ENCODE results near the gene FBXO28. TPM values are rescaled to one million over a fixed set of nuclear protein-coding genes. Genes with fewer than 3 reads are reported as not detected.

Gene FBXO28
- total RNA-seq, 2 donors from 2014 or later, result 20.7 to 41.9 TPM

DNA sequence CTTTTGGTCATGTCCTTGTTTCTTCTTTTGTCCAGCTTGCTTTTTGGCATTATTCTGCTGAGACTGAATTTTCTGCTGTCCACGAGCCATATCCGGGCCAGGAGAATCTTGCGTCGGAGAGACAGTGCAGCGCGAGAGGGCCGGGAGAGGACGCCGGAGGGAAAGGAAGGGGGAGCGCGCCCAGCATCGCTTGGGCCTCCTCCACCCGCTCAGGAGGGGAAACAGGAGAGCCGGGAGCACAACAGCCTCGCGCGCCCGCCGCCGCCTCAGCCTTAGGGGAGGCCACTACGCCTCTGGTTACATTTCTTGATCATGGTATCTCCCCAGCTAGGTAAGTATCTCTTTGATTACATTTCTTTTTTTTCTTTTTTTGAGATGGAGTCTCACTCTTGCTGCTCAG lies 61.7 kb downstream of the FBXO28 start:
- Histone ChIP-seq H3K4me3 (peak overlapping the region; percentile 14), H3K4me1 (ENCODE audit: control insufficient read depth in 1 of 2, low read depth in 2 of 2) (no peaks in the 10 kb centered on the region), H3K36me3 (no peaks in the 10 kb centered on the region), H3K27me3 (replicated peaks; ENCODE audit: insufficient read depth) (no peaks in the 10 kb centered on the region), H3K27ac (no peak overlapping the region), H3K9me3 (no peaks in the 10 kb centered on the region)
- DNase-seq (ENCODE audit: low spot score) (no peak), ATAC-seq (ENCODE audit: insufficient number of reproducible peaks, low FRiP score, low read depth) (no peak)
- TF ChIP-seq, protein P1, sequence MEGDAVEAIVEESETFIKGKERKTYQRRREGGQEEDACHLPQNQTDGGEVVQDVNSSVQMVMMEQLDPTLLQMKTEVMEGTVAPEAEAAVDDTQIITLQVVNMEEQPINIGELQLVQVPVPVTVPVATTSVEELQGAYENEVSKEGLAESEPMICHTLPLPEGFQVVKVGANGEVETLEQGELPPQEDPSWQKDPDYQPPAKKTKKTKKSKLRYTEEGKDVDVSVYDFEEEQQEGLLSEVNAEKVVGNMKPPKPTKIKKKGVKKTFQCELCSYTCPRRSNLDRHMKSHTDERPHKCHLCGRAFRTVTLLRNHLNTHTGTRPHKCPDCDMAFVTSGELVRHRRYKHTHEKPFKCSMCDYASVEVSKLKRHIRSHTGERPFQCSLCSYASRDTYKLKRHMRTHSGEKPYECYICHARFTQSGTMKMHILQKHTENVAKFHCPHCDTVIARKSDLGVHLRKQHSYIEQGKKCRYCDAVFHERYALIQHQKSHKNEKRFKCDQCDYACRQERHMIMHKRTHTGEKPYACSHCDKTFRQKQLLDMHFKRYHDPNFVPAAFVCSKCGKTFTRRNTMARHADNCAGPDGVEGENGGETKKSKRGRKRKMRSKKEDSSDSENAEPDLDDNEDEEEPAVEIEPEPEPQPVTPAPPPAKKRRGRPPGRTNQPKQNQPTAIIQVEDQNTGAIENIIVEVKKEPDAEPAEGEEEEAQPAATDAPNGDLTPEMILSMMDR (IDR thresholded peaks at IDR 0.05), result no peak

- Histone ChIP-seq H3K27me3 (replicated peaks; ENCODE audit: insufficient read depth) (no peaks in the 10 kb centered on the region), H3K4me1 (ENCODE audit: control insufficient read depth in 1 of 2, low read depth in 2 of 2) (peaks cover 5% of the 10 kb centered on the region in 2 donors), H3K27ac (no peak overlapping the region), H3K4me3 (no peak overlapping the region), H3K9me3 (no peaks in the 10 kb centered on the region), H3K36me3 (no peaks in the 10 kb centered on the region)
- ATAC-seq (ENCODE audit: insufficient number of reproducible peaks, low FRiP score, low read depth) (no peak), DNase-seq (ENCODE audit: low spot score) (no peak)
- TF ChIP-seq, protein P1 (IDR thresholded peaks at IDR 0.05), result no peak
These were observed 63.6 kb downstream of the FBXO28 start for GRCh38 chr1:224177356-224177999.

DNA sequence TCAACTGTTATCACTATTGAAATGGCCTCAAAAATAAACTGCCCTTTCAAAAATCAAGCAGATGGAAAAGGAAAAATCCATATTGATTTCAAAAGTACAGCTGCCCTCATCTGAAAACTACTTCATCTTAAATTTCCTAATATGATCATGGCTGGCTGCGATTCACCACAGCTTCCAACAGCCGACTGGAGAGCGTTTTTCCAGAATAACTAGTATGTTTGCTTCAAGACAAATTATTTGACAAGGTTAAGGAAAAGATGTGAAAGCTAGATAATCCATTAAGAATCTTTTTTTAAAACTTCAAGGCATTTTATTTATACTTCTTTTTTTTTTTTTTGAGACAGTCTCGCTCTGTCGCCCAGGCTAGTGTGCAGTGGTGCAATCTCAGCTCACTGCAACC lies 65.0 kb downstream of the FBXO28 start:
- Histone ChIP-seq H3K27me3 (replicated peaks; ENCODE audit: insufficient read depth) (no peaks in the 10 kb centered on the region), H3K27ac (no peak overlapping the region), H3K9me3 (no peaks in the 10 kb centered on the region), H3K36me3 (no peaks in the 10 kb centered on the region), H3K4me3 (no peak overlapping the region), H3K4me1 (ENCODE audit: control insufficient read depth in 1 of 2, low read depth in 2 of 2) (peaks cover 5 to 7% of the 10 kb centered on the region in 2 donors)
- DNase-seq (ENCODE audit: low spot score) (no peak), ATAC-seq (ENCODE audit: insufficient number of reproducible peaks, low FRiP score, low read depth) (no peak)
- TF ChIP-seq, protein P1 (IDR thresholded peaks at IDR 0.05), result no peak

DNA sequence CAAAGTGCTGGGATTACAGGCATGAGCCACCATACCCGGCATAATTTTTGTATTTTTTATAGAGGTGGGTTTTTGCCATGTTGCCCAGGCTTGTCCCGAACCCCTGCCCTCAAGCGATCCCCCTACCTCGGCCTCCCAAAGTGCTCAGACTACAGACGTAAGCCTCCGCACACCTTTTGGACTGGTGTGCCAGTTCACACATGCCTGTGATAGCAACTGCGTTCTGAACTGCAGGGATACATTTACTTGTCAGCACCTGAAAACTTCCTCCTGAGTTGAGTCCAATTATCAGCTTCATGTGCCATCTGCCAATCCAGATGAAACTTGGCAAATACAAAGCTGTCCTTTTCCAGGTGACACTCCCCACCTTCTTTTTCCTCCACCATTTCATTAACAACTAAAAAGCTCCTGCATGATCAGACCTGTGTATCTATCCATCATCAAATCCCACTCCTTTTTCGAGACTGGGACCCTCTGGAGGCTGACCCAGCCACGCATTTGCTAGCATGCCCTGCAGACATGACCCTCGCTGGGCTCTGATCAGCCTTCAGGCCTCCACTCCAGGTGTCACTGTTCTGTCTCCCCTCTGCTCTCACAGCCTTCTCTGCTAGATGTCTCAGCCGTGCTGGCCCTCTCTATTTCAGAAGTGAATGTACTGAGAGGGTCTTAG lies 67.0 kb downstream of the FBXO28 start:
- ATAC-seq (ENCODE audit: insufficient number of reproducible peaks, low FRiP score, low read depth) (no peak), DNase-seq (ENCODE audit: low spot score) (no peak)
- Histone ChIP-seq H3K27me3 (replicated peaks; ENCODE audit: insufficient read depth) (no peaks in the 10 kb centered on the region), H3K4me1 (ENCODE audit: control insufficient read depth in 1 of 2, low read depth in 2 of 2) (peaks cover 21 to 23% of the 10 kb centered on the region in 2 donors), H3K4me3 (no peak overlapping the region), H3K9me3 (no peaks in the 10 kb centered on the region), H3K36me3 (no peaks in the 10 kb centered on the region), H3K27ac (no peak overlapping the region)
- TF ChIP-seq, protein P1 (IDR thresholded peaks at IDR 0.05), result no peak

GRCh38 chr1:224181453-224181810 lies 67.5 kb downstream of the FBXO28 start:
- Histone ChIP-seq H3K27me3 (replicated peaks; ENCODE audit: insufficient read depth) (no peaks in the 10 kb centered on the region), H3K9me3 (no peaks in the 10 kb centered on the region), H3K36me3 (no peaks in the 10 kb centered on the region), H3K27ac (no peak overlapping the region), H3K4me1 (ENCODE audit: control insufficient read depth in 1 of 2, low read depth in 2 of 2) (peaks cover 25 to 28% of the 10 kb centered on the region in 2 donors), H3K4me3 (no peak overlapping the region)
- TF ChIP-seq, protein P1 (IDR thresholded peaks at IDR 0.05), result no peak
- DNase-seq (ENCODE audit: low spot score), result no peak
- no peak for ATAC-seq (ENCODE audit: insufficient number of reproducible peaks, low FRiP score, low read depth)

Data from thoracic aorta (tissue), 2 donors.